Esophagus muscularis mucosa (tissue), 4 donors: ENCODE results near the gene DEGS2.

Source experiments
- EP300 ChIP-seq: sonication (generic); formaldehyde crosslinking; IDR thresholded peaks from one replicate; pipeline ENCODE4 v1.6.1; 2017; ENCODE audit warnings: antibody characterized with exemption
- POLR2A ChIP-seq: fragments of 450-650 bp; IDR thresholded peaks from one replicate; pipeline ENCODE4 v1.6.1; 2017; ENCODE audit warnings: antibody characterized with exemption, moderate library complexity, mild to moderate bottlenecking, low read depth
- TF ChIP-seq, protein P1 (sequence below), 3 experiments: fragments of 200-600 bp in 2 of 3; fragments of 450-650 bp in 1 of 3; sonication (generic) in 2 of 3; IDR thresholded peaks; one replicate each; pipeline ENCODE4 v1.5.1; 2017 to 2019; ENCODE audit warnings: antibody characterized with exemption in 3 of 3, mild to moderate bottlenecking in 2 of 3, moderate library complexity in 1 of 3

GRCh38 chr14:100155049-100155621 lies 4.3 kb downstream of the DEGS2 start:
- TF ChIP-seq, protein P1, sequence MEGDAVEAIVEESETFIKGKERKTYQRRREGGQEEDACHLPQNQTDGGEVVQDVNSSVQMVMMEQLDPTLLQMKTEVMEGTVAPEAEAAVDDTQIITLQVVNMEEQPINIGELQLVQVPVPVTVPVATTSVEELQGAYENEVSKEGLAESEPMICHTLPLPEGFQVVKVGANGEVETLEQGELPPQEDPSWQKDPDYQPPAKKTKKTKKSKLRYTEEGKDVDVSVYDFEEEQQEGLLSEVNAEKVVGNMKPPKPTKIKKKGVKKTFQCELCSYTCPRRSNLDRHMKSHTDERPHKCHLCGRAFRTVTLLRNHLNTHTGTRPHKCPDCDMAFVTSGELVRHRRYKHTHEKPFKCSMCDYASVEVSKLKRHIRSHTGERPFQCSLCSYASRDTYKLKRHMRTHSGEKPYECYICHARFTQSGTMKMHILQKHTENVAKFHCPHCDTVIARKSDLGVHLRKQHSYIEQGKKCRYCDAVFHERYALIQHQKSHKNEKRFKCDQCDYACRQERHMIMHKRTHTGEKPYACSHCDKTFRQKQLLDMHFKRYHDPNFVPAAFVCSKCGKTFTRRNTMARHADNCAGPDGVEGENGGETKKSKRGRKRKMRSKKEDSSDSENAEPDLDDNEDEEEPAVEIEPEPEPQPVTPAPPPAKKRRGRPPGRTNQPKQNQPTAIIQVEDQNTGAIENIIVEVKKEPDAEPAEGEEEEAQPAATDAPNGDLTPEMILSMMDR (IDR thresholded peaks at IDR 0.05): peak; percentile 14 to 38 (median 15)
- TF ChIP-seq POLR2A: no peak
- no peak for TF ChIP-seq EP300
